HG02970 (cell line): ENCODE results near the gene AHSA1.
"Not testable (repeated sequence)": the region's sequence is repeated elsewhere in the genome, so short reads cannot be mapped to it uniquely, and the experiment has no call there.

Experiments
- ATAC-seq: cut with Tn5 transposase; IDR thresholded peaks from one replicate; pipeline ENCODE4 v1.9.1; 2021; ENCODE audit warnings: mild to moderate bottlenecking, moderate library complexity, moderate number of reproducible peaks; ENCODE audit not compliant: unreplicated experiment, low FRiP score

AHSA1 gene

GRCh38 chr14:77457522-77458248 lies at the start of gene AHSA1, which contains the start of gene VIPAS39:
TSS of gene AHSA1 (plus strand) at chr14:77458093. CDS start at chr14:77458190, 97 bp downstream.
TSS of gene VIPAS39 (minus strand) at chr14:77457601. CDS start at chr14:77454102, 3,499 bp downstream.
- peak; percentile 90 for ATAC-seq

GRCh38 chr14:77409131-77409533 lies 48.8 kb upstream of the AHSA1 start:
- ATAC-seq: no peak

- ATAC-seq: not testable (repeated sequence)
Measured at GRCh38 chr14:77415403-77416030, 42.4 kb upstream of the AHSA1 start.

- ATAC-seq: not testable (repeated sequence)
Measured at GRCh38 chr14:77416098-77416497, 41.8 kb upstream of the AHSA1 start.

GRCh38 chr14:77416836-77417235 lies 41.1 kb upstream of the AHSA1 start:
- no peak for ATAC-seq

- no peak for ATAC-seq
Measured at GRCh38 chr14:77421201-77421600, 36.7 kb upstream of the AHSA1 start.

- ATAC-seq: no peak
Measured at GRCh38 chr14:77423423-77423822, 34.5 kb upstream of the AHSA1 start, which contains the start of gene NOXRED1. TSS of gene NOXRED1 (minus strand) at chr14:77423523. CDS start at chr14:77422889, 634 bp downstream.

- ATAC-seq: no peak
Measured at GRCh38 chr14:77424862-77425261, 33.0 kb upstream of the AHSA1 start.

GRCh38 chr14:77426396-77426795 lies 31.5 kb upstream of the AHSA1 start:
- no peak for ATAC-seq

- ATAC-seq: no peak
Measured at GRCh38 chr14:77436042-77436441, 21.9 kb upstream of the AHSA1 start.

- no peak for ATAC-seq
Measured at GRCh38 chr14:77438596-77438995, 19.3 kb upstream of the AHSA1 start.

- ATAC-seq: no peak
Measured at GRCh38 chr14:77439861-77440260, 18.0 kb upstream of the AHSA1 start.

GRCh38 chr14:77442196-77442595 lies 15.7 kb upstream of the AHSA1 start:
- ATAC-seq: no peak

GRCh38 chr14:77455966-77456640 lies 1.8 kb upstream of the AHSA1 start:
- no peak for ATAC-seq

GRCh38 chr14:77457115-77457521 lies 775 bp upstream of the AHSA1 start:
- no peak for ATAC-seq

GRCh38 chr14:77458249-77458950 lies 507 bp downstream of the AHSA1 start:
- ATAC-seq: peak; percentile 14

- ATAC-seq: no peak
Measured at GRCh38 chr14:77459072-77459723, 1.3 kb downstream of the AHSA1 start.

GRCh38 chr14:77467801-77468200 lies 9.9 kb downstream of the AHSA1 start:
- ATAC-seq: no peak

GRCh38 chr14:77469067-77469505 lies 11.2 kb downstream of the AHSA1 start:
- ATAC-seq: no peak

GRCh38 chr14:77469539-77469938 lies 11.6 kb downstream of the AHSA1 start:
- ATAC-seq: no peak
